ENCODE results near the gene ZNF502. TPM values are rescaled to one million over a fixed set of nuclear protein-coding genes. Genes with fewer than 3 reads are reported as not detected.

Gene ZNF502
- total RNA-seq, 1 donor from 2014 or later, result not detected

GRCh38 chr3:44761424-44762169, 49.1 kb downstream of the ZNF502 start, which contains the start of the genes KIAA1143 and KIF15:
Gene KIAA1143, minus strand, starts transcription at chr3:44761619. Its CDS starts 17 bp downstream, at chr3:44761602.
Gene KIF15, plus strand, starts transcription at chr3:44761794. Its CDS starts 72 bp downstream, at chr3:44761866.
- H3K36me3 Mint-ChIP-seq (ENCODE audit: insufficient read depth), result peaks cover 47% of the 10 kb centered on the region

GRCh38 chr3:44762170-44762677, 49.8 kb downstream of the ZNF502 start:
- peak overlapping the region; percentile 96 for H3K27ac Mint-ChIP-seq
- no peaks in the 10 kb centered on the region for H3K27me3 Mint-ChIP-seq
- DNase-seq (ENCODE audit: low spot score, unreplicated experiment), result no peak
- peak overlapping the region; percentile 88 for H3K4me3 Mint-ChIP-seq (ENCODE audit: low read depth)
- peaks cover 10% of the 10 kb centered on the region for H3K4me1 Mint-ChIP-seq (ENCODE audit: low read depth)
- peaks cover 29% of the 10 kb centered on the region for H3K9me3 Mint-ChIP-seq (ENCODE audit: low read depth)
- H3K36me3 Mint-ChIP-seq (ENCODE audit: insufficient read depth), result peaks cover 48% of the 10 kb centered on the region
- no peak for TF ChIP-seq CTCF (IDR thresholded peaks at IDR 0.05; ENCODE audit: unreplicated experiment)

More at GRCh38 chr3:44761424-44762169, 49.1 kb downstream of the ZNF502 start, which contains the start of the genes KIAA1143 and KIF15:
- Mint-ChIP-seq H3K9me3 (ENCODE audit: low read depth) (peaks cover 26% of the 10 kb centered on the region), H3K4me1 (ENCODE audit: low read depth) (peaks cover 10% of the 10 kb centered on the region), H3K4me3 (ENCODE audit: low read depth) (peak within 1 kb of the TSS; percentile 88), H3K27me3 (no peaks in the 10 kb centered on the region), H3K27ac (peak within 1 kb of the TSS; percentile 96)
- peak; percentile 95 for DNase-seq (ENCODE audit: low spot score, unreplicated experiment)
- no peak for TF ChIP-seq CTCF (IDR thresholded peaks at IDR 0.05; ENCODE audit: unreplicated experiment)

GRCh38 chr3:44762690-44763089, 50.2 kb downstream of the ZNF502 start:
- no peaks in the 10 kb centered on the region for H3K27me3 Mint-ChIP-seq
- DNase-seq (ENCODE audit: low spot score, unreplicated experiment), result no peak
- TF ChIP-seq CTCF (IDR thresholded peaks at IDR 0.05; ENCODE audit: unreplicated experiment), result no peak
- peaks cover 26% of the 10 kb centered on the region for H3K9me3 Mint-ChIP-seq (ENCODE audit: low read depth)
- peak overlapping the region; percentile 96 for H3K27ac Mint-ChIP-seq
- H3K4me3 Mint-ChIP-seq (ENCODE audit: low read depth), result peak overlapping the region; percentile 88
- H3K36me3 Mint-ChIP-seq (ENCODE audit: insufficient read depth), result peaks cover 47% of the 10 kb centered on the region
- peaks cover 10% of the 10 kb centered on the region for H3K4me1 Mint-ChIP-seq (ENCODE audit: low read depth)

GRCh38 chr3:44764248-44764647, 51.8 kb downstream of the ZNF502 start:
- no peak overlapping the region for H3K4me3 Mint-ChIP-seq (ENCODE audit: low read depth)
- TF ChIP-seq CTCF (IDR thresholded peaks at IDR 0.05; ENCODE audit: unreplicated experiment), result no peak
- H3K36me3 Mint-ChIP-seq (ENCODE audit: insufficient read depth), result peaks cover 46% of the 10 kb centered on the region
- H3K27me3 Mint-ChIP-seq, result no peaks in the 10 kb centered on the region
- H3K4me1 Mint-ChIP-seq (ENCODE audit: low read depth), result peaks cover 10% of the 10 kb centered on the region
- H3K27ac Mint-ChIP-seq, result no peak overlapping the region
- peaks cover 24% of the 10 kb centered on the region for H3K9me3 Mint-ChIP-seq (ENCODE audit: low read depth)
- DNase-seq (ENCODE audit: low spot score, unreplicated experiment), result no peak

- no peak overlapping the region for H3K27ac Mint-ChIP-seq
- H3K9me3 Mint-ChIP-seq (ENCODE audit: low read depth), result peaks cover 34% of the 10 kb centered on the region
- DNase-seq (ENCODE audit: low spot score, unreplicated experiment), result no peak
- H3K4me3 Mint-ChIP-seq (ENCODE audit: low read depth), result no peak overlapping the region
- no peaks in the 10 kb centered on the region for H3K27me3 Mint-ChIP-seq
- peaks cover 63% of the 10 kb centered on the region for H3K36me3 Mint-ChIP-seq (ENCODE audit: insufficient read depth)
- H3K4me1 Mint-ChIP-seq (ENCODE audit: low read depth), result no peaks in the 10 kb centered on the region
- TF ChIP-seq CTCF (IDR thresholded peaks at IDR 0.05; ENCODE audit: unreplicated experiment), result no peak
Observed at GRCh38 chr3:44771424-44772098, 59.1 kb downstream of the ZNF502 start.
